ENCODE measurements around the gene B4GALNT1.
"Not testable (repeated sequence)": the region's sequence is repeated elsewhere in the genome, so short reads cannot be mapped to it uniquely, and the experiment has no call there.

Gene B4GALNT1

GRCh38 chr12:57636731-57637130, 3.7 kb upstream of the B4GALNT1 start:
- not testable (repeated sequence) for DNase-seq

- DNase-seq = no peak
Observed at GRCh38 chr12:57632073-57632957, 686 bp downstream of the B4GALNT1 start.

- DNase-seq = no peak
Observed at GRCh38 chr12:57631566-57632072, 1.4 kb downstream of the B4GALNT1 start.

- no peak for DNase-seq
Observed at GRCh38 chr12:57630891-57631433, 2.0 kb downstream of the B4GALNT1 start.

GRCh38 chr12:57629897-57630471, 3.0 kb downstream of the B4GALNT1 start:
- no peak for DNase-seq

GRCh38 chr12:57628280-57629191, 4.5 kb downstream of the B4GALNT1 start:
- DNase-seq = no peak

- DNase-seq = no peak
Observed at GRCh38 chr12:57627501-57628279, 5.3 kb downstream of the B4GALNT1 start.

GRCh38 chr12:57626921-57627445, 6.0 kb downstream of the B4GALNT1 start:
- no peak for DNase-seq

- DNase-seq = no peak
Observed at GRCh38 chr12:57626111-57626920, 6.7 kb downstream of the B4GALNT1 start.

- DNase-seq = no peak
Observed at GRCh38 chr12:57625261-57626032, 7.6 kb downstream of the B4GALNT1 start.

- DNase-seq = no peak
Observed at GRCh38 chr12:57624441-57625220, 8.4 kb downstream of the B4GALNT1 start.

- no peak for DNase-seq
Observed at GRCh38 chr12:57623811-57624390, 9.1 kb downstream of the B4GALNT1 start.

GRCh38 chr12:57623385-57623784, 9.6 kb downstream of the B4GALNT1 start:
- no peak for DNase-seq

GRCh38 chr12:57622293-57623245, 10.4 kb downstream of the B4GALNT1 start:
- DNase-seq = no peak

GRCh38 chr12:57621497-57622292, 11.3 kb downstream of the B4GALNT1 start:
- peak; percentile 58 to 68 for DNase-seq

GRCh38 chr12:57620936-57621496, 12.0 kb downstream of the B4GALNT1 start:
- DNase-seq = no peak

All from stimulated activated CD4-positive, alpha-beta T cell treated with anti-CD3 and anti-CD28 coated beads, Interleukin-2, amount 100 ng/mL, for 48 hours (primary cell).